PC-9 (cell line): ENCODE measurements around the gene CYP24A1. TPM values are rescaled to one million over a fixed set of nuclear protein-coding genes. Genes with fewer than 3 reads are reported as not detected.

ENCODE experiments used
- BruUV-seq: library from RNA; stranded (reverse); fragments of 400-500 nt; replicated peaks from 2 replicates; lab custom pipeline; 2021; lab: Mats Ljungman, UMichigan
- CTCF ChIA-PET: fragments of 300-600 bp; sonication (Branson Sonifier 250); formaldehyde crosslinking; loops from one replicate; lab custom pipeline; 2022; ENCODE audit warnings: antibody characterized with exemption; lab: Charles Lee
- POLR2A ChIA-PET: fragments of 300-600 bp; sonication (Branson Sonifier 250); formaldehyde crosslinking; loops from one replicate; lab custom pipeline; 2022; ENCODE audit warnings: antibody characterized with exemption; ENCODE audit not compliant: unreplicated experiment; lab: Charles Lee
- DNase-seq, 2 experiments: peaks; one replicate each; pipeline versions ENCODE4 v3.0.0 to v3.0.0-alpha.2; 2015 to 2022; ENCODE audit warnings: mixed read lengths in 1 of 2
- H2AFZ ChIP-seq: fragments of 200-600 bp; sonication (generic); 2 replicates; pipeline ENCODE4 v1.8.1; 2017; ENCODE audit warnings: antibody characterized with exemption
- H3F3A ChIP-seq: fragments of 200-600 bp; sonication (generic); 2 replicates; pipeline ENCODE4 v1.8.1; 2017; ENCODE audit warnings: antibody characterized with exemption, mild to moderate bottlenecking, low read depth; ENCODE audit not compliant: insufficient read depth
- H3K27ac ChIP-seq: fragments of 200-600 bp; sonication (generic); 2 replicates; pipeline ENCODE4 v1.6.1; 2016; ENCODE audit warnings: mixed run types
- H3K27me3 ChIP-seq: fragments of 200-600 bp; sonication (generic); 2 replicates; pipeline ENCODE4 v1.6.1; 2016; ENCODE audit warnings: low read depth, mixed run types; ENCODE audit not compliant: insufficient read depth
- H3K36me3 ChIP-seq: fragments of 200-600 bp; sonication (generic); 2 replicates; pipeline ENCODE4 v1.6.1; 2016; ENCODE audit warnings: low read depth, mixed run types
- H3K4me1 ChIP-seq: fragments of 200-600 bp; sonication (generic); replicated peaks from 2 replicates; pipeline ENCODE4 v1.6.1; 2016; ENCODE audit warnings: mixed run types; ENCODE audit not compliant: insufficient read depth
- H3K4me2 ChIP-seq: fragments of 200-600 bp; sonication (generic); 2 replicates; pipeline ENCODE4 v1.6.1; 2017; ENCODE audit warnings: mixed run types
- H3K4me3 ChIP-seq: fragments of 200-600 bp; sonication (generic); 2 replicates; pipeline ENCODE4 v1.6.1; 2016; ENCODE audit warnings: mixed run types
- H3K79me2 ChIP-seq: fragments of 200-600 bp; sonication (generic); 2 replicates; pipeline ENCODE4 v1.6.1; 2017; ENCODE audit warnings: low read depth, mixed run types
- H3K9me2 ChIP-seq: fragments of 200-600 bp; sonication (generic); 2 replicates; pipeline ENCODE4 v1.8.1; 2017; ENCODE audit warnings: mild to moderate bottlenecking; ENCODE audit not compliant: insufficient read depth
- H3K9me3 ChIP-seq: fragments of 200-600 bp; sonication (generic); 2 replicates; pipeline ENCODE4 v1.8.1; 2016; ENCODE audit warnings: low read depth; ENCODE audit not compliant: insufficient read depth
- H4K20me1 ChIP-seq: fragments of 200-600 bp; sonication (generic); 2 replicates; pipeline ENCODE4 v1.8.1; 2017; ENCODE audit not compliant: insufficient read depth
- CTCF ChIP-seq: fragments of 200-600 bp; sonication (generic); conservative IDR thresholded peaks from 2 replicates; pipeline ENCODE4 v1.6.1; 2017; ENCODE audit warnings: mixed run types, antibody characterized with exemption, mild to moderate bottlenecking, moderate library complexity
- EZH2 ChIP-seq: fragments of 200-600 bp; sonication (generic); IDR thresholded peaks from 2 replicates; pipeline ENCODE4 v1.8.0; 2017; ENCODE audit warnings: antibody characterized with exemption, low read depth
- intact Hi-C: fragments of 100-400 bp; cut with micrococcal nuclease; formaldehyde crosslinking; loops from one replicate; pipeline ENCODE4 v1.10.0; 2022; ENCODE audit not compliant: unreplicated experiment
- total RNA-seq: library from RNA; stranded (reverse); gene quantifications from 2 replicates; pipeline ENCODE4 v1.2.3, GENCODE V29; 2021

Gene CYP24A1
- total RNA-seq, 1 experiment from 2014 or later: 4.9 TPM

- H3K4me1 ChIP-seq: peaks cover 19% of the 10 kb centered on the region
- H2AFZ ChIP-seq: no peak overlapping the region
- H3K27ac ChIP-seq: no peak overlapping the region
- H3K36me3 ChIP-seq: no peaks in the 10 kb centered on the region
- CTCF ChIA-PET: interaction anchor here (1.2 kb wide), 1 partner anchor 98 kb away, joined by 6 read pairs; no protein-coding TSS in a partner anchor
- H3F3A ChIP-seq: peaks cover 17% of the 10 kb centered on the region; the same call in 1 of the 2 replicates
- H3K79me2 ChIP-seq: no peaks in the 10 kb centered on the region
- no peak overlapping the region for H3K4me2 ChIP-seq
- no peak for TF ChIP-seq EZH2
- TF ChIP-seq CTCF: no peak
- H3K9me2 ChIP-seq: no peaks in the 10 kb centered on the region
- intact Hi-C loops: loop anchor here (2.0 to 10.0 kb wide), 3 partner anchors 63 to 1883 kb away; no protein-coding TSS in a partner anchor
- BruUV-seq: no TSS peak
- POLR2A ChIA-PET: no interaction called here
- no peaks in the 10 kb centered on the region for H4K20me1 ChIP-seq
- no peaks in the 10 kb centered on the region for H3K27me3 ChIP-seq
- H3K9me3 ChIP-seq: no peaks in the 10 kb centered on the region
- no peak for DNase-seq
- H3K4me3 ChIP-seq: no peak overlapping the region
These were observed 22.0 kb upstream of the CYP24A1 start for GRCh38 chr20:54195483-54196472.

- Histone ChIP-seq H3K4me3 (no peak overlapping the region), H3K4me2 (no peak overlapping the region), H3F3A (peaks cover 12% of the 10 kb centered on the region; the same call in 1 of the 2 replicates), H2AFZ (no peak overlapping the region), H3K27me3 (no peaks in the 10 kb centered on the region), H3K36me3 (no peaks in the 10 kb centered on the region), H3K79me2 (no peaks in the 10 kb centered on the region), H3K4me1 (peaks cover 15% of the 10 kb centered on the region), H3K27ac (no peak overlapping the region), H3K9me3 (no peaks in the 10 kb centered on the region), H4K20me1 (no peaks in the 10 kb centered on the region), H3K9me2 (no peaks in the 10 kb centered on the region)
- BruUV-seq: no TSS peak
- intact Hi-C loops: loop anchor here (5.0 to 10.0 kb wide), 2 partner anchors 620 to 1883 kb away; no protein-coding TSS in a partner anchor
- TF ChIP-seq CTCF (0 out of 2 replicates have a peak, but pooled peaks have one; percentile 16), EZH2 (no peak)
- CTCF ChIA-PET: interaction anchor here (1.2 kb wide), 1 partner anchor 98 kb away, joined by 6 read pairs; no protein-coding TSS in a partner anchor
- POLR2A ChIA-PET: no interaction called here
- no peak for DNase-seq
These were observed 21.1 kb upstream of the CYP24A1 start for GRCh38 chr20:54194724-54195438.

GRCh38 chr20:54193817-54194216 is 20.0 kb upstream of the CYP24A1 start:
- no peak overlapping the region for H2AFZ ChIP-seq
- peaks cover 9% of the 10 kb centered on the region; the same call in 1 of the 2 replicates for H3F3A ChIP-seq
- BruUV-seq: no TSS peak
- H4K20me1 ChIP-seq: no peaks in the 10 kb centered on the region
- TF ChIP-seq EZH2 (no peak), CTCF (no peak)
- no peak overlapping the region for H3K4me2 ChIP-seq
- CTCF ChIA-PET: no interaction called here
- no peak overlapping the region for H3K4me3 ChIP-seq
- no peak for DNase-seq
- H3K79me2 ChIP-seq: no peaks in the 10 kb centered on the region
- intact Hi-C loops: loop anchor here (10.0 kb wide), 1 partner anchor 619 kb away; no protein-coding TSS in a partner anchor
- POLR2A ChIA-PET: no interaction called here
- no peak overlapping the region for H3K27ac ChIP-seq
- no peaks in the 10 kb centered on the region for H3K27me3 ChIP-seq
- H3K9me3 ChIP-seq: no peaks in the 10 kb centered on the region
- H3K9me2 ChIP-seq: no peaks in the 10 kb centered on the region
- no peaks in the 10 kb centered on the region for H3K36me3 ChIP-seq
- H3K4me1 ChIP-seq: peaks cover 15% of the 10 kb centered on the region
